SH-SY5Y (cell line): ENCODE data around the gene VDAC2.

Source experiments
- GATA2 ChIP-seq: IDR thresholded peaks from 2 replicates; pipeline ENCODE4 v1.6.1; 2011; ENCODE audit warnings: mild to moderate bottlenecking, low read depth, low read length
- GATA3 ChIP-seq: IDR thresholded peaks from 2 replicates; pipeline ENCODE4 v1.6.1; 2011; ENCODE audit warnings: low read depth, mild to moderate bottlenecking, low read length, moderate library complexity

DNA sequence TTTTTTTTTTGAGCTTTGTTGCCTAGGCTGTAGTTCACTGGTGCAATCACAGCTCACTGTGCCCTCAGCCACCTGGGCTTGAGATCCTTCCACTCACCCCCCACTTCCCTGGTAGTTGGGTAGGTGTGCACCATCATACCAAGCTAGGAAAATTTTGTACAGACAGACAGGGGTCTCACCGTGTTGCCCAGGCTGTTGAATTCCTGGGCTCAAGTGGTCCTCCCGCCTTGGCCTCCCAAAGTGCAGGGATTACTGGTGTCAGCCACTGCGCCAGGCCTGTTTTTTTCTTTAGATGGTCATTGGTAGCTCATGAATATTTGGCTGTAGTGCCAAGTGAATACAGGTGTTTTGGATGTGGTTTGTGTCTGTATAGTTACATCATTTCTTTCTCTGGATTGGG lies 17.7 kb downstream of the VDAC2 start:
- TF ChIP-seq GATA2: no peak
- no peak for TF ChIP-seq GATA3
